Lower leg skin (tissue), 3 donors: Measurements from ENCODE around the gene CSTB.

Source experiments
- POLR2A ChIP-seq, 2 donors: fragments of 450-650 bp; IDR thresholded peaks; one replicate each; pipeline ENCODE4 v1.6.1; 2016 to 2017; ENCODE audit warnings: antibody characterized with exemption in 2 of 2, mild to moderate bottlenecking in 1 of 2, moderate library complexity in 1 of 2
- TF ChIP-seq, protein P1 (sequence below), 3 donors: fragments of 450-650 bp; IDR thresholded peaks; one replicate each; pipeline ENCODE4 v1.5.1; 2016; ENCODE audit warnings: antibody characterized with exemption in 3 of 3, mild to moderate bottlenecking in 3 of 3, moderate library complexity in 2 of 3

DNA sequence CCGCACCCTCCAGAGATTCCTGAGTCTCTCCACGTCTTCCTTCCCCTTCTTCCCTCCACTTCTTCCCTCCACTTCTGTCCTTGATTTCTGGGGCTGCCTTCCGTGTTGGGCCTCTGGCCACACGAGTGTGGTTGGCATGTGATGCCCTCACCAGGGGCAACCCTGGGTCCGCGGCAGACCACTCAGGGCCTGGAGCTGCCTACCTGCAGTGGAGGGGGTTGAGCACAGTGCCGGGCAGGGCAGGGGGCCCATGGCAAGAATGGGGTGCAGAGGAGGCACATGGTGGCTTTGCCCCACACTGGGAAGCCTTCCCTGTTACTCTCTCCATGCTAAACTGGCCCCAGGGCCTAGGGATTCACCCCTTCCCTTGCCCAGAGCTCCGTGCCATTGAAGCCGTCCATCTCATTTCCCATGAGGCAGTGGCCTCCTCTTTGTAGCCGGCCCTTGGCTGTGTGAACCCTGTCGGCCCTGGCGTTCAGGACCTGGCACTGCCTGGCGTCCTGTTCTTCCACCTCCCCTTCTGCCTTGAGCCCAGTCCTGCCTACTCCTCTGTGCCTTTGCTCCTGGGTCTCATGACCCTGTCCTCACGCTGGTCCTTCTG is 26.7 kb upstream of the CSTB start:
- TF ChIP-seq POLR2A (IDR thresholded peaks at IDR 0.05) = no peak
- TF ChIP-seq, protein P1, sequence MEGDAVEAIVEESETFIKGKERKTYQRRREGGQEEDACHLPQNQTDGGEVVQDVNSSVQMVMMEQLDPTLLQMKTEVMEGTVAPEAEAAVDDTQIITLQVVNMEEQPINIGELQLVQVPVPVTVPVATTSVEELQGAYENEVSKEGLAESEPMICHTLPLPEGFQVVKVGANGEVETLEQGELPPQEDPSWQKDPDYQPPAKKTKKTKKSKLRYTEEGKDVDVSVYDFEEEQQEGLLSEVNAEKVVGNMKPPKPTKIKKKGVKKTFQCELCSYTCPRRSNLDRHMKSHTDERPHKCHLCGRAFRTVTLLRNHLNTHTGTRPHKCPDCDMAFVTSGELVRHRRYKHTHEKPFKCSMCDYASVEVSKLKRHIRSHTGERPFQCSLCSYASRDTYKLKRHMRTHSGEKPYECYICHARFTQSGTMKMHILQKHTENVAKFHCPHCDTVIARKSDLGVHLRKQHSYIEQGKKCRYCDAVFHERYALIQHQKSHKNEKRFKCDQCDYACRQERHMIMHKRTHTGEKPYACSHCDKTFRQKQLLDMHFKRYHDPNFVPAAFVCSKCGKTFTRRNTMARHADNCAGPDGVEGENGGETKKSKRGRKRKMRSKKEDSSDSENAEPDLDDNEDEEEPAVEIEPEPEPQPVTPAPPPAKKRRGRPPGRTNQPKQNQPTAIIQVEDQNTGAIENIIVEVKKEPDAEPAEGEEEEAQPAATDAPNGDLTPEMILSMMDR (IDR thresholded peaks at IDR 0.05) = no peak
